SK-N-SH (cell line): ENCODE data around the gene DNAJB6. TPM values are rescaled to one million over a fixed set of nuclear protein-coding genes. Genes with fewer than 3 reads are reported as not detected.

Experiments
- CTCF ChIA-PET: fragments of 300-600, 350-600 bp; formaldehyde crosslinking; extraction: SDS; loops from one replicate; lab custom pipeline; 2021; lab: Yijun Ruan, JAX
- POLR2A ChIA-PET: fragments of 350-600 bp; sonication (Branson Sonifier 250); formaldehyde crosslinking; extraction: SDS; loops from one replicate; lab custom pipeline; 2020; ENCODE audit warnings: antibody characterized with exemption, inconsistent platforms; lab: Yijun Ruan, JAX
- DNase-seq: peaks from one replicate; pipeline ENCODE4 v3.0.0; 2012
- H2AFZ ChIP-seq: fragments of 200-600 bp; sonication (generic); 2 replicates; pipeline ENCODE4 v1.8.1; 2016; ENCODE audit warnings: antibody characterized with exemption, mild to moderate bottlenecking, low read depth
- H3F3A ChIP-seq: fragments of 200-600 bp; sonication (generic); replicated peaks from 2 replicates; pipeline ENCODE3; 2016; ENCODE audit warnings: antibody characterized with exemption, mild to moderate bottlenecking; ENCODE audit not compliant: insufficient read depth
- H3K27ac ChIP-seq, 2 experiments: fragments of 200-500 bp in 1 of 2; fragments of 200-600 bp in 1 of 2; sonication (Bioruptor generic) in 1 of 2; sonication (generic), shearing (Covaris generic) in 1 of 2; 2 replicates each; pipeline versions ENCODE4 v1.5.1 to v1.6.1; 2014 to 2016; ENCODE audit warnings: low read depth in 2 of 2, inconsistent platforms in 1 of 2, low read length in 1 of 2, mild to moderate bottlenecking in 1 of 2, mixed read lengths in 1 of 2
- H3K27me3 ChIP-seq: fragments of 200-600 bp; sonication (generic), shearing (Covaris generic); 2 replicates; pipeline ENCODE4 v1.6.1; 2016; ENCODE audit warnings: mixed run types; ENCODE audit not compliant: insufficient read depth
- H3K36me3 ChIP-seq, 2 experiments: fragments of 200-500 bp in 1 of 2; fragments of 200-600 bp in 1 of 2; sonication (Bioruptor generic) in 1 of 2; sonication (generic) in 1 of 2; replicated peaks in 1 of 2; 2 replicates each; pipeline versions ENCODE3 to v1.5.1; 2014 to 2016; ENCODE audit warnings: low read length in 1 of 2, mild to moderate bottlenecking in 1 of 2; ENCODE audit not compliant: insufficient read depth in 2 of 2, control insufficient read depth in 1 of 2
- H3K4me1 ChIP-seq, 2 experiments: fragments of 200-500 bp in 1 of 2; fragments of 200-600 bp in 1 of 2; sonication (Bioruptor generic) in 1 of 2; sonication (generic), shearing (Covaris generic) in 1 of 2; 2 replicates each; pipeline versions ENCODE4 v1.5.1 to v1.6.1; 2014 to 2016; ENCODE audit warnings: low read depth in 1 of 2, low read length in 1 of 2, mixed run types in 1 of 2; ENCODE audit not compliant: insufficient read depth in 2 of 2, control insufficient read depth in 1 of 2
- H3K4me2 ChIP-seq: fragments of 200-600 bp; sonication (generic), shearing (Covaris generic); 2 replicates; pipeline ENCODE4 v1.6.1; 2017; ENCODE audit warnings: mixed run types
- H3K4me3 ChIP-seq, 2 experiments: fragments of 200-500 bp in 1 of 2; fragments of 200-600 bp in 1 of 2; sonication (Bioruptor generic) in 1 of 2; sonication (generic), shearing (Covaris generic) in 1 of 2; 2 replicates each; pipeline versions ENCODE4 v1.5.1 to v1.8.1; 2014 to 2016; ENCODE audit warnings: low read depth in 2 of 2, inconsistent platforms in 1 of 2, low read length in 1 of 2, mild to moderate bottlenecking in 1 of 2, mixed read lengths in 1 of 2, moderate library complexity in 1 of 2
- H3K79me2 ChIP-seq: fragments of 200-600 bp; sonication (generic); 2 replicates; pipeline ENCODE4 v1.8.1; 2017; ENCODE audit warnings: mild to moderate bottlenecking; ENCODE audit not compliant: insufficient read depth
- H3K9ac ChIP-seq: fragments of 200-600 bp; sonication (generic); 2 replicates; pipeline ENCODE4 v1.6.1; 2017; ENCODE audit warnings: mixed run types
- H3K9me2 ChIP-seq: fragments of 200-600 bp; sonication (generic); 2 replicates; pipeline ENCODE4 v1.6.1; 2017; ENCODE audit warnings: mixed run types
- H3K9me3 ChIP-seq: fragments of 200-600 bp; sonication (generic); 2 replicates; pipeline ENCODE4 v1.6.1; 2017; ENCODE audit warnings: mixed run types, mild to moderate bottlenecking, moderate library complexity
- H4K20me1 ChIP-seq: fragments of 200-600 bp; sonication (generic); 2 replicates; pipeline ENCODE4 v1.6.1; 2017; ENCODE audit warnings: mild to moderate bottlenecking, mixed run types; ENCODE audit not compliant: insufficient read depth
- CHD2 ChIP-seq: fragments of 150-350 bp; IDR thresholded peaks from 2 replicates; pipeline ENCODE4 v1.6.1; 2018; ENCODE audit warnings: low read length; ENCODE audit not compliant: partially characterized antibody
- CTCF ChIP-seq: fragments of 200-600 bp; sonication (generic); IDR thresholded peaks from 2 replicates; pipeline ENCODE4 v1.6.1; 2017; ENCODE audit warnings: antibody characterized with exemption, mild to moderate bottlenecking, moderate library complexity
- EP300 ChIP-seq, 2 experiments: IDR thresholded peaks; 2 replicates each; pipeline versions ENCODE4 v1.4.0 to v1.6.1; 2012; ENCODE audit warnings: borderline replicate concordance in 1 of 2, low read depth in 1 of 2, low read length in 1 of 2
- FOSL2 ChIP-seq: IDR thresholded peaks from 2 replicates; pipeline ENCODE4 v1.4.0; 2012; ENCODE audit warnings: low read depth, mild to moderate bottlenecking, moderate library complexity, borderline replicate concordance
- FOXM1 ChIP-seq: IDR thresholded peaks from 2 replicates; pipeline ENCODE4 v1.4.0; 2012; ENCODE audit warnings: low read depth, mild to moderate bottlenecking
- GABPA ChIP-seq: IDR thresholded peaks from 2 replicates; pipeline ENCODE4 v1.4.0; 2012; ENCODE audit warnings: low read depth, mild to moderate bottlenecking
- IRF3 ChIP-seq: fragments of 150-350 bp; IDR thresholded peaks from 2 replicates; pipeline ENCODE4 v1.6.1; 2016; ENCODE audit warnings: mild to moderate bottlenecking, low read depth, low read length
- MAX ChIP-seq: IDR thresholded peaks from 2 replicates; pipeline ENCODE4 v1.4.0; 2012; ENCODE audit warnings: low read depth
- MEF2A ChIP-seq: IDR thresholded peaks from 2 replicates; pipeline ENCODE4 v1.4.0; 2012; ENCODE audit warnings: low read depth, borderline replicate concordance
- POLR2AphosphoS5 ChIP-seq: IDR thresholded peaks from 2 replicates; pipeline ENCODE4 v1.6.1; 2012; ENCODE audit warnings: low read depth, low read length
- RCOR1 ChIP-seq: fragments of 150-350 bp; IDR thresholded peaks from 2 replicates; pipeline ENCODE4 v1.6.1; 2017; ENCODE audit warnings: antibody characterized with exemption, low read length
- REST ChIP-seq: IDR thresholded peaks from 2 replicates; pipeline ENCODE4 v1.6.1; 2012; ENCODE audit warnings: mild to moderate bottlenecking, low read depth, low read length, moderate library complexity
- RFX5 ChIP-seq: IDR thresholded peaks from 2 replicates; pipeline ENCODE4 v1.6.1; 2012; ENCODE audit warnings: mild to moderate bottlenecking, improper control_type of control experiment, low read length
- RXRA ChIP-seq: IDR thresholded peaks from 2 replicates; pipeline ENCODE4 v1.4.0; 2012; ENCODE audit warnings: low read depth, mild to moderate bottlenecking, borderline replicate concordance
- TAF1 ChIP-seq: IDR thresholded peaks from 2 replicates; pipeline ENCODE4 v1.6.1; 2012; ENCODE audit warnings: low read depth, mild to moderate bottlenecking, low read length, moderate library complexity, borderline replicate concordance
- TCF12 ChIP-seq: IDR thresholded peaks from 2 replicates; pipeline ENCODE4 v1.4.0; 2012
- TEAD4 ChIP-seq: IDR thresholded peaks from 2 replicates; pipeline ENCODE4 v1.4.0; 2012; ENCODE audit warnings: mild to moderate bottlenecking, borderline replicate concordance; ENCODE audit not compliant: insufficient read depth
- WGBS: methylation state at CpG from one replicate; pipeline ENCODE4 v1.1.6; 2017; ENCODE audit warnings: low lambda C conversion rate; 5-methylcytosine and 5-hydroxymethylcytosine counted together
- polyA plus RNA-seq, 3 experiments: library from polyadenylated mRNA; depleted of rRNA; stranded (reverse); fragments of >200 nt; gene quantifications; 2 replicates each; pipeline ENCODE4 v1.2.3, GENCODE V29; 2012
- TF ChIP-seq, protein P1 (sequence below): IDR thresholded peaks from 2 replicates; pipeline ENCODE4 v1.4.0; 2012; ENCODE audit warnings: low read depth, borderline replicate concordance

DNAJB6 gene
- polyA plus RNA-seq, 1 of the 3 experiments (the other 2 are of a cell fraction): 176 TPM

DNA sequence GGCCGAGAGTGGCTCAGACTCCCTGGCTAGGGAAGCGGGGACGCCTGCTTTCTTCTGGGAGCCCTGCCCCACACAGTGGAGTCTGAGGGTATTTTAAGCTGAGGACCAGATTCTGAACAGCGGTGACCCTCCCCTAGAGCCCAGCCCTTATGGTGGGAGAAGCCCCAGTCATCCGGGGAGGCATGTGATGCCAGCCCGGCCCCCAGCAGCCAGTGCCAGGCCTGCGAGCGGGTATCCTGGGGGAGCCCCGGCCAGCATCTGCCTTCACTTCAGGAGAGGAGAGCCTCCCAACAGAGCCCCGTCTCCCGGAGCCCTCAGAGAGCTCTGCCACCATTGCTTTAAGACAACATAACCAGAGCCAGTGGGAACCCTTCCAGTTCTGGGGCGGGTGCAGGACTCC, 41.5 kb upstream of the DNAJB6 start:
- H3K9ac ChIP-seq: no peak overlapping the region
- no peaks in the 10 kb centered on the region for H3K27me3 ChIP-seq
- no peak for TF ChIP-seq MEF2A

DNA sequence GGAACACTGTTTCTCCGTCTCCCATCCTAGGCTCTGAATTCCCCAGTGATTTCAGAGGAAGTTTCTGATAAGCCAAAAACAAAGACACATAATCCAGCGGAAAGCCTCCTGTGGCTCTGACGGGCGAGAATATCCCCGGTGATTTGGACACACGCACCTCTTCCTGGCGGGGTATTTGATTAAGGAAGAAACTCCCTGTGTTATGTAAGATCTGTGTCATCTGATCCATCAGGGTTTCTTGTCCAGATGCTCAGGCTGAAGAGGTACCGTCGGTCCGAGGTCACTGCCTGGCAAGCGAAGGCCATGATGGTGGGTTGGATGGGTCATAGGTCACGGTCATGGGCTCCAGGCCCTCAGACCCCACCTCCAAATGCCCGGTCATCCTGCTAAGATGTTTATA, 39.6 kb upstream of the DNAJB6 start:
- DNase-seq: peak; percentile 22
- Histone ChIP-seq H3K4me2 (no peak overlapping the region), H3K27me3 (no peaks in the 10 kb centered on the region), H2AFZ (no peak overlapping the region), H3K4me3 (no peak overlapping the region), H3F3A (no peaks in the 10 kb centered on the region), H3K27ac (no peak overlapping the region), H3K4me1 (no peaks in the 10 kb centered on the region; a peak in 1 of 4 replicates), H3K9me2 (no peaks in the 10 kb centered on the region), H3K36me3 (no peaks in the 10 kb centered on the region), H4K20me1 (no peaks in the 10 kb centered on the region), H3K9ac (no peak overlapping the region), H3K79me2 (no peaks in the 10 kb centered on the region), H3K9me3 (no peaks in the 10 kb centered on the region)
- no peak for TF ChIP-seq CTCF
- TF ChIP-seq MAX: no peak
- TF ChIP-seq IRF3: no peak
- no peak for TF ChIP-seq RXRA
- no peak for TF ChIP-seq EP300 (IDR thresholded peaks at IDR 0.05; ENCODE audit: borderline replicate concordance in 1 of 2, low read depth in 1 of 2, low read length in 1 of 2)
- no peak for TF ChIP-seq TAF1
- no peak for TF ChIP-seq REST
- TF ChIP-seq GABPA: no peak
- no peak for TF ChIP-seq TCF12
- TF ChIP-seq FOSL2: no peak
- TF ChIP-seq FOXM1: no peak
- no peak for TF ChIP-seq TEAD4
- TF ChIP-seq, protein P1, sequence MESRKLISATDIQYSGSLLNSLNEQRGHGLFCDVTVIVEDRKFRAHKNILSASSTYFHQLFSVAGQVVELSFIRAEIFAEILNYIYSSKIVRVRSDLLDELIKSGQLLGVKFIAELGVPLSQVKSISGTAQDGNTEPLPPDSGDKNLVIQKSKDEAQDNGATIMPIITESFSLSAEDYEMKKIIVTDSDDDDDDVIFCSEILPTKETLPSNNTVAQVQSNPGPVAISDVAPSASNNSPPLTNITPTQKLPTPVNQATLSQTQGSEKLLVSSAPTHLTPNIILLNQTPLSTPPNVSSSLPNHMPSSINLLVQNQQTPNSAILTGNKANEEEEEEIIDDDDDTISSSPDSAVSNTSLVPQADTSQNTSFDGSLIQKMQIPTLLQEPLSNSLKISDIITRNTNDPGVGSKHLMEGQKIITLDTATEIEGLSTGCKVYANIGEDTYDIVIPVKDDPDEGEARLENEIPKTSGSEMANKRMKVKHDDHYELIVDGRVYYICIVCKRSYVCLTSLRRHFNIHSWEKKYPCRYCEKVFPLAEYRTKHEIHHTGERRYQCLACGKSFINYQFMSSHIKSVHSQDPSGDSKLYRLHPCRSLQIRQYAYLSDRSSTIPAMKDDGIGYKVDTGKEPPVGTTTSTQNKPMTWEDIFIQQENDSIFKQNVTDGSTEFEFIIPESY: no peak
- no peak for TF ChIP-seq RFX5
- no peak for TF ChIP-seq RCOR1
- no peak for TF ChIP-seq POLR2AphosphoS5
- TF ChIP-seq CHD2: no peak
- CTCF ChIA-PET: interaction anchor here (0.6 to 1.2 kb wide), 2 partner anchors 24 to 50 kb away, joined by 3 to 5 read pairs; no protein-coding TSS in a partner anchor
- 90% methylated on average over 13 of the region's 13 CpGs for WGBS
- POLR2A ChIA-PET: no interaction called here

More for the DNA sequence above, 41.5 kb upstream of the DNAJB6 start:
- no peak overlapping the region for H3K4me2 ChIP-seq
- H2AFZ ChIP-seq: no peak overlapping the region
- H3K9me2 ChIP-seq: no peaks in the 10 kb centered on the region
- POLR2A ChIA-PET: no interaction called here
- H3K4me1 ChIP-seq: no peaks in the 10 kb centered on the region
- DNase-seq: peak; percentile 40
- H3K4me3 ChIP-seq: no peak overlapping the region
- 75% methylated on average over 7 of the region's 12 CpGs for WGBS
- no peaks in the 10 kb centered on the region for H3F3A ChIP-seq
- H3K79me2 ChIP-seq: no peaks in the 10 kb centered on the region
- no peaks in the 10 kb centered on the region for H3K36me3 ChIP-seq
- H3K27ac ChIP-seq: no peak overlapping the region
- no peaks in the 10 kb centered on the region for H4K20me1 ChIP-seq
- no peaks in the 10 kb centered on the region for H3K9me3 ChIP-seq
- CTCF ChIA-PET: interaction anchor here (1.4 kb wide), 1 partner anchor 22 kb away, joined by 4 read pairs; no protein-coding TSS in a partner anchor
